ENCODE data around the gene FGF14.

The FGF14 gene

GRCh38 chr13:101970341-101970740, 431.5 kb downstream of the FGF14 start:
- TF ChIP-seq ZFX (IDR thresholded peaks at IDR 0.05; ENCODE audit: borderline replicate concordance), result no peak
- TF ChIP-seq, protein P1, sequence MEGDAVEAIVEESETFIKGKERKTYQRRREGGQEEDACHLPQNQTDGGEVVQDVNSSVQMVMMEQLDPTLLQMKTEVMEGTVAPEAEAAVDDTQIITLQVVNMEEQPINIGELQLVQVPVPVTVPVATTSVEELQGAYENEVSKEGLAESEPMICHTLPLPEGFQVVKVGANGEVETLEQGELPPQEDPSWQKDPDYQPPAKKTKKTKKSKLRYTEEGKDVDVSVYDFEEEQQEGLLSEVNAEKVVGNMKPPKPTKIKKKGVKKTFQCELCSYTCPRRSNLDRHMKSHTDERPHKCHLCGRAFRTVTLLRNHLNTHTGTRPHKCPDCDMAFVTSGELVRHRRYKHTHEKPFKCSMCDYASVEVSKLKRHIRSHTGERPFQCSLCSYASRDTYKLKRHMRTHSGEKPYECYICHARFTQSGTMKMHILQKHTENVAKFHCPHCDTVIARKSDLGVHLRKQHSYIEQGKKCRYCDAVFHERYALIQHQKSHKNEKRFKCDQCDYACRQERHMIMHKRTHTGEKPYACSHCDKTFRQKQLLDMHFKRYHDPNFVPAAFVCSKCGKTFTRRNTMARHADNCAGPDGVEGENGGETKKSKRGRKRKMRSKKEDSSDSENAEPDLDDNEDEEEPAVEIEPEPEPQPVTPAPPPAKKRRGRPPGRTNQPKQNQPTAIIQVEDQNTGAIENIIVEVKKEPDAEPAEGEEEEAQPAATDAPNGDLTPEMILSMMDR (IDR thresholded peaks at IDR 0.05), result no peak

GRCh38 chr13:101967781-101968180, 434.1 kb downstream of the FGF14 start:
- no peak overlapping the region for H3K27ac ChIP-seq
- no peak for TF ChIP-seq ZFX (IDR thresholded peaks at IDR 0.05; ENCODE audit: borderline replicate concordance)
- TF ChIP-seq, protein P1 (IDR thresholded peaks at IDR 0.05), result no peak

More at GRCh38 chr13:101970341-101970740, 431.5 kb downstream of the FGF14 start:
- no peak overlapping the region for H3K27ac ChIP-seq

DNA sequence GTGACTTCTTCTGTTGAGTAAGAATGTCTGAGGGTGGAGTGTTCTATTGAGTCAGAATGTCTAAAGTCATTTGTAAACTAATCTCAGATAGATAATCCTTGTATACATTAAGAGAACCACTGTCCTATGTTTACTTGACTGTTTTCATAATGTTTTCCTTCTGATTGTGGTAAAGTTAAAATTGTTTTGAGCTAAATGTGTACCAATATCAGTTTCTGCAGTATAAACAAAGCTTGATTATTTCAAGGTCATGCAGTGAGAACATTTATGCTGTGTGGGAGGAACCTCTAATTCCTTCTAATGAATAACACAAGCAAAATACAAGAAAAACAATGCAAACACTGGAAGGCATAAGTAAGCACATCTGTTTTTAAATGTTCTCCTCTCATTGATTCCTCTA, 434.6 kb downstream of the FGF14 start:
- TF ChIP-seq, protein P1 (IDR thresholded peaks at IDR 0.05), result no peak
- TF ChIP-seq ZFX (IDR thresholded peaks at IDR 0.05; ENCODE audit: borderline replicate concordance), result no peak
- H3K27ac ChIP-seq, result no peak overlapping the region

GRCh38 chr13:101965096-101965495, 436.8 kb downstream of the FGF14 start:
- H3K27ac ChIP-seq, result no peak overlapping the region
- TF ChIP-seq ZFX (IDR thresholded peaks at IDR 0.05; ENCODE audit: borderline replicate concordance), result no peak
- TF ChIP-seq, protein P1 (IDR thresholded peaks at IDR 0.05), result no peak

GRCh38 chr13:101959016-101959415, 442.8 kb downstream of the FGF14 start:
- TF ChIP-seq, protein P1 (IDR thresholded peaks at IDR 0.05), result 0 out of 2 replicates have a peak, but pooled peaks have one; percentile 6
- no peak for TF ChIP-seq ZFX (IDR thresholded peaks at IDR 0.05; ENCODE audit: borderline replicate concordance)
- H3K27ac ChIP-seq, result no peak overlapping the region

- TF ChIP-seq, protein P1 (IDR thresholded peaks at IDR 0.05), result no peak
- TF ChIP-seq ZFX (IDR thresholded peaks at IDR 0.05; ENCODE audit: borderline replicate concordance), result no peak
- no peak overlapping the region for H3K27ac ChIP-seq
These were observed 446.1 kb downstream of the FGF14 start for GRCh38 chr13:101955764-101956163.

GRCh38 chr13:101951114-101951513, 450.7 kb downstream of the FGF14 start:
- no peak for TF ChIP-seq ZFX (IDR thresholded peaks at IDR 0.05; ENCODE audit: borderline replicate concordance)
- TF ChIP-seq, protein P1 (IDR thresholded peaks at IDR 0.05), result no peak
- no peak overlapping the region for H3K27ac ChIP-seq

Data from 22Rv1 (cell line).